M059J (cell line): ENCODE data around the gene C6orf132. TPM values are rescaled to one million over a fixed set of nuclear protein-coding genes. Genes with fewer than 3 reads are reported as not detected.
A peak's percentile ranks its signal among the peaks of the same experiment; 100 is the strongest.
"Not testable (repeated sequence)": the region's sequence is repeated elsewhere in the genome, so short reads cannot be mapped to it uniquely, and the experiment has no call there.

ENCODE experiments used
- DNase-seq: peaks from one replicate; pipeline ENCODE4 v3.0.0-alpha.2; 2012; ENCODE audit warnings: low read depth
- total RNA-seq: library from RNA; depleted of rRNA; stranded (reverse); fragments of >200 nt; shearing (Covaris generic); gene quantifications from 2 replicates; pipeline ENCODE4 v1.2.3, GENCODE V29; 2014; rRNA removed

Gene C6orf132, protein sequence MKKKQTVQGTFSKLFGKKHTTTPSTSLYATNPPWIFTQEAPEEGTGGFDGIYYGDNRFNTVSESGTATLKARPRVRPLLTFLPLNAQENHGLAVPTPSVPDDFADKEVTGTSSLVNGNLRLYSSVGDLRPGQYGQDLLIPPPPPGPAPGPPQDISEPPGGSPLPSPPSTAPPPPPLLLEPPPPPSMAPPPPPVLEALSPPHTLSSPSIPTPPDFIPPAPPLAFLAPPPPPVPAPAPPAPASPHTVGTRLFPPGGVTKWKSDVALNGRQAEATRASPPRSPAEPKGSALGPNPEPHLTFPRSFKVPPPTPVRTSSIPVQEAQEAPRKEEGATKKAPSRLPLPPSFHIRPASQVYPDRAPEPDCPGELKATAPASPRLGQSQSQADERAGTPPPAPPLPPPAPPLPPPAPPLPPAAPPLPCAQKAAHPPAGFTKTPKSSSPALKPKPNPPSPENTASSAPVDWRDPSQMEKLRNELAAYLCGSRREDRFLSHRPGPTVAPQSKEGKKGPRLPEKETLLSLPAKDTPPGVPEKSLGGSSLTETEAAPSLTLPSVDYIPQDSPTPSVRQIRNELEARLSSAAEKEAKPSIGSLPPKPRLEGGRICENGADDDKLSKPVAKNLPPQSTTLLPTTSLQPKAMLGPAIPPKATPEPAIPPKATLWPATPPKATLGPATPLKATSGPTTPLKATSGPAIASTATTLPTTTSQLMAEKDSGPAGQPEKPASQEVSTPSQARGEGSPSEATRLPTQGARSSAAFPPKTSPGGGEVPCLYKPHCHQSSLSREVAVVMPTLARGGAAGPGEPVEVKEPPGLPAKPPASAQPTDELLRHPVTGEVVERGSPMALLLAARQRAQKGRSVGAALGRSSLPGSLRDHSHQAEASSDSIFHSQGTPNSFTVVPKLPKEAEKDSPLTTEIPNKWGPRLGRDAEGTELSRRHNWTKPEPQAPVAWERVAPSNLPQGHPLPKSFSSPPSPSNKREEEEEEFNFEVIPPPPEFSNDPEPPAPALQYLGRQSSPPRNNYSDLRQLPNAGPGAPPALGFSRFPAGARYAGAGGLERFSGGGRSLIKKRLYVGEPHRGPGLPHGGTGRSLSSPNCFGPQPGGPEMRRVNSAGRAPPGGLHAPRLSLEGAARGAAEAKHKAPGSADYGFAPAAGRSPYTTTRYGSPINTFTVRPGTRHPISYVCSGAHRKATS
- total RNA-seq = 0.30 and 2.2 TPM in 2 replicates

GRCh38 chr6:42142118-42142835, at the start of gene C6orf132:
Gene C6orf132 (minus strand): TSS chr6:42142620. CDS start chr6:42142444, 176 bp downstream.
- peak; percentile 20 for DNase-seq

- DNase-seq = peak; percentile 83
These were observed 48.2 kb upstream of the C6orf132 start for GRCh38 chr6:42190554-42191183.

DNA sequence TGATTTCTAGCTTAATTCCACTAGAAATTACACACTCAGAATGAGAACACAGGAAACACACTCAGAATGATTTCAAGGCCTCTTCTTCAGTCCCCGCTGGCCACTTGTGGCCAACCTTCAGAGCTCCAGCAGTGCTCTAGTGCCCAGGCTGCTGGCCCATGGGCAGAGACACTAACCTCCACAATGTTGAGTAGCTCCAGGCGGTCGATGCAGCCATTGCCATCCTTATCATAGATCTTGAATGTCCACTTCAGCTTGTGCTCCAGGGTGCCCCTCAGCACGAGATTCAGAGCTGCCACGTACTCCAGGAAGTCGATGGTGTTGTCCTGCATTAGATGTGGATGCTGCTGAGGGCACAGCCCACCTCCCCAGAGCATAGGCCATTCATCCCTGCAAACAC, 46.0 kb upstream of the C6orf132 start:
- no peak for DNase-seq

- no peak for DNase-seq
These were observed 43.2 kb upstream of the C6orf132 start for GRCh38 chr6:42185597-42185996.

- DNase-seq = no peak
These were observed 42.1 kb upstream of the C6orf132 start for GRCh38 chr6:42184475-42184874.

- no peak for DNase-seq
These were observed 39.7 kb upstream of the C6orf132 start for GRCh38 chr6:42182101-42182500.

DNA sequence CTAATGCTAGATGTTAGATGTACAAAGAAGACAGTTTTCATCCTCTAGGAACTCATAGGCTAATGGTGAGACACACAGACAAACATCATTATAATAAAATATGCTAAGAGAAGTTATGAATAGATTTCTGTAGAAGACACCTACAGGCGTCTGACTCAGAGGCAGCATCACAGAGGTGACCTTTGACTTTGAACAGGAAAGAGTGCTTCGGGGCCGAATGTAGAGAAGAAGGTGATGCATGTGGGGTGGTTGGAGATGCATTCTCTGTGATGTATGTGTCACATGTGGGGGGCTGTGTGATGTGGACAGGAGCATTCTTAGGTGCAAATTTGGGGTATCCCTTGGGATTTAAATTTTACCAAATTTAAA, 37.5 kb upstream of the C6orf132 start:
- peak; percentile 47 for DNase-seq

DNA sequence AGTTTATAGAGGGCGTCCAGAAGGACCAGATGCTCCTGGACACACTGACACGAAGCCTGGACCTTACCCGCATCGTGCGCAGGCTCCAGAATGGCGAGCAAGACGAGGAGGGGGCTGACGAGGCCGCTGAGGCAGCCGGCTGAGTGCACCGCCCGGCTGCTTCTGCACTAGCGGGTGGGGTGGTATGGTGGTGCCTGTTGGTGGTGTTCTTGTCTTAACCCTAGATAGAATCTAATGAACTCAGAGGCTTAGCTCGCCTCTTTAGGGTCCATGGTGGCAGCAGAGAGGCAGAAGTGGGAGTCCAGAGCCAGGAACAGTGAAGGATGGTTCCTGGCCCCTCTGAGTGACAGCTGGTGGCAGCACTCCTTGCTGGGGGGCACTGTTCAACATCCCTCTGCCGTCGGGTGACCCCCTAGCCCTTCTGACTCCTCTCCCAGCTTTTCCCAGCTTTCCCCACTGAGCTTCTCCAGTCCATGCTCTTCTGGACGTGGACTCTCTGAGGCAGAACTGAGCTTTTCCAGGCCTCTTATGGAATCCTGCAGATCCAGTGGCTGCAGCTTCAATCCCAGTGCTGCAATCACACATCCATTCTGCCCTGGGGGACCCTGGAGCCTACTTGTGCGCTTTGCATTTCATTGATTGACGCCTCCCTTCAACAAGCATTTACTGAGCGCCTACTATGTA, 37.0 kb upstream of the C6orf132 start:
- DNase-seq = no peak

GRCh38 chr6:42177514-42178364, 35.3 kb upstream of the C6orf132 start:
- no peak for DNase-seq

GRCh38 chr6:42176981-42177380, 34.6 kb upstream of the C6orf132 start:
- DNase-seq = no peak

DNA sequence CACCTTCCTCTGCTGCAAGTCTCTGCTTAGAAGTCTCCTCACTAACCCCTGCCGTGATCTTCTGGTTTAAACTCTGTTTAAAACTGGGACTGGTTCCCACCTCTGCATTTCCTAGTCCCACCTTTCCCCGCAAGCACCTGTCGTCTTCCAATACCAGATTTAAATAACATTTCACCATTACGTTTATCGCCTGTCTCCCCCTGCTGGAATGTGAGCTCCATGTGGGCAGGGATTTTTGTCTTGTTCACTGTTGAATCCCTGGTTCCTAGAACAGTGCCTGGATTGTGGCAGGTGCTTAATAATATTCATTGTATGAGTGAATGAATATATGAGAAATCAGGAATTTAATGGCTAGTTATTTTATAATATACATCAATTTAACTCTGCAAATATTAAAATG, 33.4 kb upstream of the C6orf132 start:
- no peak for DNase-seq

- DNase-seq = no peak
These were observed 30.7 kb upstream of the C6orf132 start, which contains the start of gene GUCA1A for GRCh38 chr6:42173101-42173500. Gene GUCA1A (plus strand): TSS chr6:42173364. CDS start chr6:42173614, 250 bp downstream.

GRCh38 chr6:42171813-42172581, 29.6 kb upstream of the C6orf132 start:
- DNase-seq = no peak

DNA sequence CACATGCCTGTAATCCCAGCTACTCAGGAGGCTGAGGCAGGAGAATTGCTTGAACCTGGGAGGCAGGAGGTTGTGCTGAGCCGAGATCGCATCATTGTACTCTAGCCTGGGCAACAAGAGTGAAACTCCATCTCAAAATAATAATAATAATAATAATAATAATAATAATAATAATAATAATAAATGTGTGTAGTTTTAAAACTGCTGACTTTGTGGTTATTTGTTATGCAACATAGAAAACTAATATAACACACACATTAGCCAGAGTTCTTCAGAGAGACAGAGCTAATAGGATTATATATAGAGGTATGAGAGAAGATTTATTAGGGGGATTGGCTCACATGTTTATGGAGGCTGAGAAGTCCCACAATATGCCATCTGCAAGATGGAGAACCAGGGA, 27.4 kb upstream of the C6orf132 start:
- DNase-seq = not testable (repeated sequence)

DNA sequence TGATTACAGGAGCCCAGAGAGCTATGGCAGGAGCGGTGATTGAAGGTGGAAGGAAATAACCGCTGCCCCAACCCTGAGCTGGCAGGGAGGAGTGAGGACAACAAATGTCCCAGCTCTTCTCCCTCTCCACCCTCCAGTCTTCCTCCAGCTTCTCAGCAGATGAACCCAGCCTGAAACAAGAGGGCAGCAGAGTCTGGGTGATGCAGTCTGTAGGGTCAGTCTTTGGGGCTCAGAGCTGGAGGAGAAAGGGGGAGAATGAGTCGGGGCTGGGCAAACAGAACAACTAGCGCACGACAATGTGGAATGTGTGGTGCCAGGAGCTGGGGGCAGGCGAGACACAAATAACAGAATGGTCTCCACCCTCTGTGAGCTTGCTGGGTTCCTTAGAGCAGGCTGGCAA, 26.2 kb upstream of the C6orf132 start:
- peak; percentile 18 for DNase-seq

DNA sequence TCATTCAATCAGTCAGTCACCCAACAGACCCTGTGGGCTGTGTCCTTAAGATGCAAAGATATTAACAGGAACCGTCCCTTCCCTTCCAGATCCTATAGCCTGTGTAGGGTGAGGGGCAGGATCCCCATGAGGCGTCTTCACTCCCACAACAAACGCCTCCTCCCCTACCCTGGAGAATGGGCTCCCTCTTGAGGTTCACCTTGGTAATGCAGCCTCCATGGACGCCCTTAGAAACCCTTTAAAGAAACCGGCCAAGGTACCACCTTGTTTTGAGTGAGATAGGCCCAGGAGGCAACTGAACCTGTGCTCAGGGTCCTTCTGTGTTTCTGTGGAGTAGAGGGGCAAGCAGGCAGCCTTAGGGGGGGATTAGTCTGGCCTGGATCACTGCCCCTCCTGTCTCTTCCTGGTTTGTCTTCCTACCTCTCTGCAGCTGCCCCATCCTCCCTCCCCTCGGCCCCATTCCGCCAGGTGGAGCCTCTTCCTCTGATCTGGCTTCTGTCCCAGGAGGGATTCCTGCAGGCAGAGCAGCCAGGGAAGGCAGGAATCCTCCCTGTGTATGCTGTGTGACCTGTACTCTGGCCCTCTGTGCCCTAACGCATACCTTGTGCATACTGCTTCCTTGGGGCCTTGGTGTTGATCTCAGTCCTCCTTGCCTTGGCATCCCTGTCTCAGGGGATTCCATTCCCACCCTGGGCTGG, 24.2 kb upstream of the C6orf132 start:
- DNase-seq = peak; percentile 80

- peak; percentile 68 for DNase-seq
These were observed 22.6 kb upstream of the C6orf132 start for GRCh38 chr6:42165016-42165415.

DNA sequence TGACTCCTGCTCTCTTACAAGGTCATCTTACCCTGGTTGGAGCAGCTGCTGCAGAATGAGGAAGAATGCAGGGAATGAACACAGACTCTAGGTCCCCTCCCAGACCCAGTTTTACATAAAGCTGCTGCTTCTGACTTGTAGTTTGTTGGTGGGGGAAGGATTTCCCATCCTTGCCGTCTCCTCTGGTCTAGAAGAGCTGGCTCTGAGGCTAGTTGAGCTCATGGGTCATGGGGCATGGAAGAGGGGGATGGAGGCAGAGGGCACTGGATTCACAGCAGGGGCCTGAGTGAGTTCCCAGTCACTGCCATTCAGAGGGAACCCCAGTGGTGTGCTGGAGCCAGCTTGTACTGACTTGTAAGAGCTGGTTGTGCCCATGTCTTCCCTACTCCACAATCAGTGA, 21.6 kb upstream of the C6orf132 start:
- DNase-seq = no peak
